GM18868 (cell line): Measurements from ENCODE around the gene SUMO3.
"Not testable (repeated sequence)": the region's sequence is repeated elsewhere in the genome, so short reads cannot be mapped to it uniquely, and the experiment has no call there.

Source experiments
- ATAC-seq: cut with Tn5 transposase; IDR thresholded peaks from one replicate; pipeline ENCODE4 v1.9.1; 2021; ENCODE audit warnings: mild to moderate bottlenecking, moderate library complexity; ENCODE audit not compliant: unreplicated experiment

SUMO3 gene

GRCh38 chr21:44847261-44848056, 29.6 kb upstream of the SUMO3 start:
- no peak for ATAC-seq

- ATAC-seq = no peak
These were observed 28.8 kb upstream of the SUMO3 start for GRCh38 chr21:44846485-44847260.

- no peak for ATAC-seq
These were observed 28.3 kb upstream of the SUMO3 start for GRCh38 chr21:44846224-44846484.

GRCh38 chr21:44845418-44846223, 27.8 kb upstream of the SUMO3 start:
- peak; percentile 62 for ATAC-seq

- ATAC-seq = no peak
These were observed 26.4 kb upstream of the SUMO3 start for GRCh38 chr21:44844256-44844655.

- ATAC-seq = no peak
These were observed 25.0 kb upstream of the SUMO3 start for GRCh38 chr21:44842721-44843445.

- no peak for ATAC-seq
These were observed 24.2 kb upstream of the SUMO3 start for GRCh38 chr21:44842087-44842486.

GRCh38 chr21:44840771-44841170, 22.9 kb upstream of the SUMO3 start:
- no peak for ATAC-seq

- ATAC-seq = no peak
These were observed 21.1 kb upstream of the SUMO3 start for GRCh38 chr21:44838951-44839350.

- no peak for ATAC-seq
These were observed 20.4 kb upstream of the SUMO3 start for GRCh38 chr21:44838039-44838895.

GRCh38 chr21:44837537-44837936, 19.7 kb upstream of the SUMO3 start:
- no peak for ATAC-seq

GRCh38 chr21:44836666-44837471, 19.0 kb upstream of the SUMO3 start:
- no peak for ATAC-seq

GRCh38 chr21:44836349-44836665, 18.4 kb upstream of the SUMO3 start:
- no peak for ATAC-seq

GRCh38 chr21:44835647-44835973, 17.7 kb upstream of the SUMO3 start:
- ATAC-seq = no peak

GRCh38 chr21:44834951-44835646, 17.2 kb upstream of the SUMO3 start:
- no peak for ATAC-seq

GRCh38 chr21:44834231-44834950, 16.5 kb upstream of the SUMO3 start:
- no peak for ATAC-seq

- no peak for ATAC-seq
These were observed 15.8 kb upstream of the SUMO3 start for GRCh38 chr21:44833663-44834062.

- ATAC-seq = not testable (repeated sequence)
These were observed 14.8 kb upstream of the SUMO3 start for GRCh38 chr21:44832516-44833255.
